Stomach (tissue), 4 donors: Measurements from ENCODE around the gene CARD19.

Source experiments
- POLR2AphosphoS5 ChIP-seq, 3 donors: sonication (generic); formaldehyde crosslinking; IDR thresholded peaks; one replicate each; pipeline ENCODE4 v1.6.1; 2016; ENCODE audit warnings: antibody characterized with exemption in 3 of 3
- TF ChIP-seq, protein P1 (sequence below), 7 experiments: fragments of 450-650 bp in 4 of 7; fragments of 200-600 bp in 3 of 7; sonication (generic) in 3 of 7; IDR thresholded peaks; one replicate each; pipeline ENCODE4 v1.5.1; 2016 to 2019; ENCODE audit warnings: antibody characterized with exemption in 7 of 7, control low read depth in 2 of 7, mild to moderate bottlenecking in 1 of 7

DNA sequence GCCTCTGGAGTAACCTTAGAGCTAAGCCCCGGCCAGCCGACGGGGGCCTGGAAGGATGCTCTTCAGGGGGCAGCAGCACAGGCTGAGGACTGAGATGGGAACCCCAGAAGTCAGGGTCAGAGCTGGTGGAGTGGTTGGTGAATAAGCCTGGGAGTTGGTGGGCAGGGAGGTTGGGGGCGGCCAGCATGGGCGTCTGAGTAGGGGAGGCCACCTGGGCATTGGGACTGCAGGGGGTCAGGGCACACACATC lies 23.6 kb downstream of the CARD19 start:
- TF ChIP-seq, protein P1, sequence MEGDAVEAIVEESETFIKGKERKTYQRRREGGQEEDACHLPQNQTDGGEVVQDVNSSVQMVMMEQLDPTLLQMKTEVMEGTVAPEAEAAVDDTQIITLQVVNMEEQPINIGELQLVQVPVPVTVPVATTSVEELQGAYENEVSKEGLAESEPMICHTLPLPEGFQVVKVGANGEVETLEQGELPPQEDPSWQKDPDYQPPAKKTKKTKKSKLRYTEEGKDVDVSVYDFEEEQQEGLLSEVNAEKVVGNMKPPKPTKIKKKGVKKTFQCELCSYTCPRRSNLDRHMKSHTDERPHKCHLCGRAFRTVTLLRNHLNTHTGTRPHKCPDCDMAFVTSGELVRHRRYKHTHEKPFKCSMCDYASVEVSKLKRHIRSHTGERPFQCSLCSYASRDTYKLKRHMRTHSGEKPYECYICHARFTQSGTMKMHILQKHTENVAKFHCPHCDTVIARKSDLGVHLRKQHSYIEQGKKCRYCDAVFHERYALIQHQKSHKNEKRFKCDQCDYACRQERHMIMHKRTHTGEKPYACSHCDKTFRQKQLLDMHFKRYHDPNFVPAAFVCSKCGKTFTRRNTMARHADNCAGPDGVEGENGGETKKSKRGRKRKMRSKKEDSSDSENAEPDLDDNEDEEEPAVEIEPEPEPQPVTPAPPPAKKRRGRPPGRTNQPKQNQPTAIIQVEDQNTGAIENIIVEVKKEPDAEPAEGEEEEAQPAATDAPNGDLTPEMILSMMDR (IDR thresholded peaks at IDR 0.05), result no peak
- TF ChIP-seq POLR2AphosphoS5 (IDR thresholded peaks at IDR 0.05), result no peak
